ENCODE measurements around the gene HSF4.
A peak's percentile ranks its signal among the peaks of the same experiment; 100 is the strongest.

HSF4 gene

DNA sequence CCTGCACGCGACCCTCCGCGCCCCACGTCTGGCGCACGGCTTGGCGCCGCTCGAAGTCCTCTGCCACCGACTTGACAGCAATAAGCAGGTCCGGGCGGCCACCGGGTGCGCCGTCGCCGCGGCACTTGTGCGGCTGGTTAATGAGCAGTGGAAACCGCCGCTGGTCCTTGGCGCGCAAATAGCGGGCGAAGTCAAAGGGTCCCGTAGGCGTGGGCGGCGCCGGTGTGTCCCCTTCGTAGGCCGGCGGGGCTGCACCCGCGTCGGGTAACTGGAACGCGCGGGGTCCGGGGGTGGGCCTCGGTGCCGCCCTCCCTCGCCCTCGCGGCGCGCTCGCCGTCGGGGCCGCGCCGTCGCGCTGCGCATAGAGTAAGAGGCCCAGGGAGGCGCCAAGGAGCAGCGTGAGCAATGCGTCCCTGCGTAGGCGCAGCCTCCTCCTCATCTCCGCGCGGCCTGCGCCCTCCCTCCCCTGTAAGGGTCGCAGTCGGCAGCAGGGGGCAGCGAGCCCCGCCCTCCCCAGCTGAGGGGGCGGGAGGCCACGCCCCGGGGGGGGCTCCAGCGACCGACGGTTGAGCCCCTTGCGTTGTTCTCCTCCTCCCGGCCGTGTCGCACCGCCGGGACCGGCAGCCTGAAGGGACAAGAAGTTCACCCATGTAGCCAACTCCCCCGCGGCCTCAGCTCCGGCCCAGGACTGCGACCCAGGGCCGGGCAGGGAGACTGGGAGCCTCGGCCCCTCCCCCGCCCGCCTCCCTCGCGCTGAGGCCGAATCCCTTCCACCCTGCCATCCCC is 14.3 kb upstream of the HSF4 start:
- peak; percentile 61 for DNase-seq

DNA sequence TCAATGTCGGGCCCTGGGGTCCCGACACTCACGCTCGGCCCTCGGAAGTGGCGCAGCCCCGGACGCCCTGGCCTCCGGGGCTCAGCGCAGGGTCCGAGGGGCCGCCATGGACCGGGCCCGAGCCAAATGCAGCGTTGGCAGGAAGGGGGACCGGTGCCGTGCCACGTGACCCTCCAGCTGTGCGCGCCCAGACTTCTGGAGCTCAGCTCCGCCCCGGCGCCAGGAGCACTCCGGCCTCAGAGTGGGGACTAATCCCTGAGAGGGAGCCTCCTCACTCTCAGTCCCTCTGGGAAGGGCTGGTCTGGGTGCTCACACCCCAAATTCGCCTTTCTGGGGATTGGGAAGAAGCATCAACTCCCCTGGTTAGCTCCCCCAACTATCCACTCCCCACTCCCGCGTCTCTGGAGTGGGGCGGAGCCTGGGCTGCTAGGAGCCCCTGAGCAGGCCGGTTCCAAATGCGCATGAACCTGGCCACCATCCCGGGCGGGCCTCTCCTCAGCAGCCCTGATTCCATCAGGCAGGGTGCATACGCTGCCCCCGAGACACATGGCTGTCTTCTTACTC is 13.6 kb upstream of the HSF4 start, which contains the start of gene B3GNT9:
Gene B3GNT9, minus strand, starts transcription at position 166 of the 564 bp plus-strand sequence. CDS start 513 bp downstream, outside the sequence.
- no peak for DNase-seq

DNA sequence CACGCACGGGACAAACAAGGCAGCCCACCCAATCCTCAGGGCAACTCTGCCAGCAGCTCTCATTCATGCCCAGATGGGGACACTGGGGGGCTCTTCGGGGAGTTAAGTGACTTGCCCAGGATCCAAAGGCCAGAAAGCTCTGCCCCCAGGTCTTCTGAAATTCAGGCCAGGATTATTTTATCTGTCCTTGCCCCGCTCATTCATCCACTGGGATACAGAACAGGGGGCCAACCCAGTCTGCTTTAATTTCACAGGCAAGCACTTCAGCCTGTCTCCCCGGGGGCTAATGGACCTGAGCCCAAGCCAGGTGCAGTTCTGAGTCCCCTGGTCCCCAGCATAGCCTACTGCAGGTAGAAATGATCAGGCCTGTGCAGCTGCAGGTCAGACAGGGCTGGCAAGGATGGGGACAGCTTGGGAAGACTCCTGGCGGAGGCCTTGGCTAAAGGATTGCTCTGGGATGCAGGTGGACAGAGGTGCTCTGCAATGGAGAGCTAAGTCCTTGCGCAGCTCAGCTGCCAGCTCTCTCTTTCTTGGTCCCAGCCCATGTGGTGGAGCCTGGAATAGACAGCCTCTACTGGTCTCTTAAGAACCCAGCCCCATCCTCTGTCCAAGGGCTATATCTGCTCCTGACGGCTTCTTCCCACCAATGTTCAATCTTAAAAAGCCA is 13.0 kb upstream of the HSF4 start:
- no peak for DNase-seq

DNA sequence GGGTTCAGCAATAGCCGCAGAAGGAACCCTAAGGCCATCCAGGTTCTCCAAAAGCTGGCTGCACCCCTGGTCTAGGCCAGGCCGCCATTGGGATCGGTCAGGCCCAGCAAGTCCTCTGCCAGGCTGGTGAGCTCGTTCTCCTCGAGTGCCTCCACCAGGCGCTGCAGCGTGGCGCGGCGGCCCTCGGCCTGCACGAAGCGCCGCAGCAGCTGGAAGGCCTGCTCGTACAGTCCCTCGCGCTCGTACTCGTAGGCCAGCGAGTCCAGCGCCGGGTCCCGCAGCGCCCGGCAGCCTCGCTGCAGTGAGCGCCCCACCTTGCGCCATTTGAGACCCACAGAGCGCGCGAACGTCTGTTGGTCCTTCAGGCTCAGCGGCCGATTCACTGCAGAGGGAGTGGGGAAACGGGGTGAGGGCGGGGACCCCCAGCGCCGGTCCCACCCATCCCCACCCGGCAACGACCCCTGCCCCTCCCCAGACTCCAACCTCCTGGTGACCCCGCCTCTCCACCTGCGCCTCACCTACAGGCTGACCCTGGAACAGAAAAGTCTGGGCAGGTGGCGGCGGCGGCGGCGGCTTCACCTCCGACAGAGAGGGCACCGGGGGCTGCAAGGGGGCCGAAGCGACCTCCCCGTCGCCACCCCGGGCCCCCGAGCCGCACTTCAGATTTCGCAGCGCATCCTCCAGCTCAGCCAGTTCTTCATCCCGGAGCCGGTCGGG is 9.8 kb upstream of the HSF4 start:
- DNase-seq: no peak

DNA sequence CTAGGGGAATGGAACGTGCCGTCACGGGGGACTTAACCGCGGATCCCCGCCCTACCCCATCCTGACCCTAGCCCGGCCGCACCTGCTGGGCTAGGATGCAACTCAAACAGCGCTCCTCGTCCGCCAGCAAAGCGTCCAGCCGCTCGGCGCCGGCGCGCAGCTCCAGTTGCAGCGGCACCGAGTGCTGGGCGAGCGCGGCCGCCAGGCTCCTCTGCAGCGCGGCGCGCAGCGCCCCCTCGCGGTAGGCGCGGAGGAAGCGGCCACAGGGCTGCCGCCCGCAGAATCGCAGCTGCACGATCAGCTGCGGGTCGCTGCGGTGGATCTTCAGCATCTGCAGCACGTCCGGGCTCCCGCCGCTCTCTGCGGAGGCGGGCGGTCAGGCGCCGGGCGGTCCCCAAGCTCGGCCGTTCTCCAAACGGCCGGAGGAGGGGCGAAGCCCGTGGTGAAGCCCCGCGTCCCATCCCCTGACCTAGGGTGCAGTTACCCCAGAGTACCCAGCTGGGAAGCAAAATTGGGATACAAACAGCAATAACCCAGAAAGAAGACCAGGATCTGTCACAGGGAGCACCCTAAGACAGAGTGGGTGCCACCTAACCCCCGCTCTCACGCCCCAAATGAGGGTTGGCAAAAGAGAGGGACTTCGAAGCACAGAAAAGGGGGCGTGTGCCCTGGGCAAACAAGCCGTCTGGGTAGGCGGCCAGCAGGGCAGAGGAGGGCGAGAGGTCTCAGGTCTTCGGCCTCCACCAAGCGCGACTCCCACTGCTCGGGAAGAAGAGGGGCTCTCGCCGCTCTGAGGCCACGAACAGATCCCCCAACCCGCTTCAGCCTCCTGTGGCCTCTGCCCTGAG is 9.0 kb upstream of the HSF4 start:
- peak; percentile 81 for DNase-seq

DNA sequence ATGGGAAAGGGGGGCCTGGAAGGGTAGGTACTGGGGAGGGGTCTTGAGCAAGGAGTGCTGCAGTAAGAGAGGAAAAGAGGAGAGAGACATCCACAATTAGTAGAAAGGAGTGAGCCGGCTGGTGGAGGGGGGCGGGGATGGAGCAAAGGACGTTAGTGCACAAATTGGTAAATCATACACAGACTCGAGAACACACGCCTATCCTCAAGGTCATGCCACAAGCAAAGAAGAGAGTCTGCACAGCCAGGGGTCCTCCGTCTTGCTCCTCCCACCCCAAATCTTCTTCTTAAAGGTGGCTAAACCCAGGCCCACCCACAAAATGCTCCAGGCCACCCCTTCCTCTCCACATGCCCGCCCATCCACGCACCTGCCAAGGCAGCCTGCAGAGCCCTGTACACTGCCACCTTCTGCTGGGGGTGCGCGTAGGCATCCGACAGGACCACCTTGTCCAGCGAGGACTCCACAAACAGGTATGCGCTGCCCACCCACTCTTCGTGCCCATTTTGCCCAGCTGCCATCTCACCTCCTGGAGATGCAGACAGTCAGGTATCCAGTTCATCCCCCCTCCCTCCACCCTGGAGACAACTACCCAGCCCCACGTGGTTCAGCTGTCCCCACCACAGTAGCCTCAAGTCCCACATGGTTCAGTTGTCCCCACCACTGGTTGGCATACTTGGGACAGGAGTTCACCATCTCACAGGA is 8.3 kb upstream of the HSF4 start:
- DNase-seq: no peak

DNA sequence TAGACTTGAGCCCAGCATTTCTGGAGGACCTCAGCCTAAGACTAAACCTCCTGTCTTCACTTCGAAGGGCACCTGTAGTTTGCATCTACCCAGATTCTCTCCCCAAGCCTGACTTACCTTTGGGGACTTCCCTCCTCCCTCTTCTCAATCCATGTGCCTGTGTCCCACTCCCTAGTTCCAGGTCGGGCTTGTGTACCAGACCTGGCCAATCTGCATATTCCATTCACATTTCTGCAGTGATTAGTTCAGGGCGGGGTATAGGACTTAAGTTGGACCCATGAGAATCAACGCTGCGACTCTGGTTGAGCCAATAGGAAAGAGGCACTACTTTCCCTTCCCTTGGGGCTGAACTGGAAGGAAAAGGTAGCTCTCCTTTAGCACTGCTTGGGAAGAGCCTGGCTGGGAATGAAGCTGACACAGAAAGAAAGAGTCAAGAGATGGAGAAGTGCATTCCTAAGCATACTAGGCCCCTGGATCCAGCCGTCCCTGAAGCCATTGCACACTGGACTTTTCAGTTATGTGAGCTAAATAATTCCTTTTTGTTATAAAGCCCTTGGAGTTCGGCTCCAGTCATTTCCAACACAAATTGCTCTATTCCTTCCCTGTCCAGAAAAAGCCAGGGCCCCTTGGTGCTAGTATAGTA is 7.3 kb upstream of the HSF4 start:
- DNase-seq: no peak

DNA sequence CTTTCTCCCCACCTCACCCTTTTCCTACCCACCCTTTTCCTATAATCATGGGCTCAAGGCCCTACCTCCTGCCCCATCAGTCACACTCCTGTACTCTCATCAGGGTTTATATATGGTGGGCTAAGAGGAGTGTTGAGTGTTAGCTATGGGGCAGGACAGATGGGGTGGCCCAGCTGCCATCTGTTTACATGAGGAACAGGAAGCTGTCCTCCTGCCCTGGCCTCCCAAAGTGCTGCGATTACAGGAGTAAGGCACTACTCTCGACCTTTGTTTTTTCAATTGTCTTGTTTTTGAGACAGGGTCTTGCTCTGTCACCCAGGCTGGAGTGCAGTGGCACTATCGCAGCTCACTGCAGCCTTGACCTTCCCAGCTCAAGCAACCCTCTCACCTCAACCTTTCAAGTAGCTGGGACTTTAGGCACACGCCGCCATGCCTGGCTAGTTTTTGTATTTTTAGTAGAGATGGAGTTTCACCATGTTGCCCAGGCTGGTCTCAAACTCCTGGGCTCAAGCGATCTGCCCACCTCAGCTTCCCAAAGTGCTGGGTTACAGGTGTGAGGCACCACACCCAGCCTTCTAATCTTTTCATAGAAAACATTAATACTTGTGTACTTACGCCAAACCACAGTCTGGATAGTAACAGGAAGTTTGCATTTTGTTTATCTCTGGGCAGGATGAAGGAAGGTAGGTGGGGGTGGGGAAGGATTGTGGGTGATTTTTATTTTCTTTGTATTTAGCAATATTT is 6.5 kb upstream of the HSF4 start:
- no peak for DNase-seq

DNA sequence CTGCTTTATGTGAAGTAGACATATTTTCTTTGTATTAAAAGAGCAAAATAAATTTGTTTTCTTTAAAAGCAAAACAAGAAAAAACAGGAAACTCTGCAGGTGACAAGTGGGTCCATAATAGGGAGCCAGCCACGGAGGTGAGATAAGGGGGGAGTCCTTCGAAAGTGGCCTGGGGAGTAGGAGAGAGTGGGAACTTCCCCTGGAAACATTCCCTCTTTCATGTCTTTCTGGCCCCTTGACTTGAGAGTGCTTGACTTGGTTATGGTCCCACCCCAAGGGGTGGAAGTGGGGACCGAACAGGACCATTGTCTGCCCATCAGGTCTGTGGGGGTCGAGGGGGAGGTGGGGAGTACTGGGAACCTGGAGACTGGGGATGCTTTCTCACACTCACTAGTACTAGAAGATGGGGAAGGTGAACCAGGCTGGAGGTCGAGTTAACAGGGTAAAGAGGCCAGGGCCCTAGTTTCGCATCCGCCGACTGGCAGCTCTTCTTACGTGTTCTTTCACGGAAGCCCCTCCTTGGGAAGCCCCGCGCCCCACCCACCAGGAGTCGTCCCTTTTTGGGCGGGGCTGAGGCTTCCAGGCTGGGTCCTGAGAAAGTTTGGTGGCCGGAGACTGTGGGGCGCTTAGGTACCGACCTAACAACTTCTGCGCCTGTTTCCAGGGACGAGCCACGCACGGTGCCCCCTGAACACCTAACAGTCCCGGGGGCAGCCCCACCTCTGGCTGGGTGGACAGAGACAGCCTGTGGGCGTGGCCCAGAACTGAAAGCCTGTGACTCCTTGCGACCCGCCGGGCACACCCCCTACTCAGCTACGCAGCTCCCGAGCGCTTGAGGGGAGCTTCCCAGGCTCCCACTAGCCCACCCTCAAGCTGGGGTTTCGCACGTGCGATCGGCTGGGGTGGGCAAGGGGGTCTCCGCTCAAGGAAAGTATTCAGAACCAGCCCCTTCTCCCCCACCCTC is 5.6 kb upstream of the HSF4 start:
- DNase-seq: peak; percentile 77

DNA sequence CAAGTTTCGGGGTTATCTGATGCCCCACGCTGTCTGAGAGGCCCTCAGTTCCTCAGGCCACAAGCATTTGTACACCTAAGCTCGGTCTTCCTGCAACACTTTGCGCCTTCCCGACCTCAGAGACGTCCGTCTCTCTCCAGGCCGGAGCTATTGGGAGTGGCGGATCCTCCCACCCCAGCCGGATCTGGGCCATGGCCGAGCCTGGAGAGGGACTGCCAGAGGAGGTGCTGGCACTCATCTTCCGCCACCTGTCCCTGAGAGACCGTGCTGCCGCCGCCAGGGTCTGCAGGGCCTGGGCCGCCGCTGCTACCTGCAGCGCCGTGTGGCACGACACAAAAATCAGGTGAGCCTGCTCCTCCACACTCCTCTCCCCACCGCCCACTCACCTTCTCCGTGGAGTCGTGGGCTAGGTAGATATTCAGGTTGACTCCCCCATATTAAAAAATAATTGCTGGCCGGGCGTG is 2.9 kb upstream of the HSF4 start:
- no peak for DNase-seq

DNA sequence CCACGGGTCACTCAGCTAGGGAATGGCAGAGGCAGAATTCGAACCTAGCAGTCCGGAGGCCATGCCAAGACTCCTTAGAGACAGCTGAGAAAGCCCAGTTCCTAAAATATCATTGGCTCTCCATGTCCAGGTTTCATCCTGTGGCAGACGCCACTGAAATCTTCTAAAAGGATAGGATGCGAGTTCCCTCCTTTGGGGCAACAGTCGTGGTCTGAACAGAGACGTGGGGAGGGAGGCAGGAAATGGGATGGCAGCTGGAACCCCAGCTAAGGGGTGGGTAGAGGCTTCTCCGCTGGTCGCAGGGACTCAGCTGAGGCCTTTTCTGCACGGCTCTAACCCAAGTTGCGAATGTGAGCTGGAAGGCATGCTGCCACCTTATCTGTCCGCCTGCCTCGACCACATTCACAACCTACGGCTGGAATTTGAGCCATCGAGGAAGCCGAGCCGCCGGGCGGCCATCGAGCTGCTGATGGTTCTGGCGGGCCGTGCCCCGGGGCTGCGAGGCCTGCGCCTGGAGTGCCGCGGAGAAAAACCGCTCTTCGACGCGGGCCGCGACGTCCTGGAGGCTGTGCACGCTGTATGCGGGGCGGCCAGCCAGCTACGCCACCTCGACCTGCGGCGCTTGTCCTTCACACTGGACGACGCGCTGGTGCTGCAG is 1.9 kb upstream of the HSF4 start:
- no peak for DNase-seq

DNA sequence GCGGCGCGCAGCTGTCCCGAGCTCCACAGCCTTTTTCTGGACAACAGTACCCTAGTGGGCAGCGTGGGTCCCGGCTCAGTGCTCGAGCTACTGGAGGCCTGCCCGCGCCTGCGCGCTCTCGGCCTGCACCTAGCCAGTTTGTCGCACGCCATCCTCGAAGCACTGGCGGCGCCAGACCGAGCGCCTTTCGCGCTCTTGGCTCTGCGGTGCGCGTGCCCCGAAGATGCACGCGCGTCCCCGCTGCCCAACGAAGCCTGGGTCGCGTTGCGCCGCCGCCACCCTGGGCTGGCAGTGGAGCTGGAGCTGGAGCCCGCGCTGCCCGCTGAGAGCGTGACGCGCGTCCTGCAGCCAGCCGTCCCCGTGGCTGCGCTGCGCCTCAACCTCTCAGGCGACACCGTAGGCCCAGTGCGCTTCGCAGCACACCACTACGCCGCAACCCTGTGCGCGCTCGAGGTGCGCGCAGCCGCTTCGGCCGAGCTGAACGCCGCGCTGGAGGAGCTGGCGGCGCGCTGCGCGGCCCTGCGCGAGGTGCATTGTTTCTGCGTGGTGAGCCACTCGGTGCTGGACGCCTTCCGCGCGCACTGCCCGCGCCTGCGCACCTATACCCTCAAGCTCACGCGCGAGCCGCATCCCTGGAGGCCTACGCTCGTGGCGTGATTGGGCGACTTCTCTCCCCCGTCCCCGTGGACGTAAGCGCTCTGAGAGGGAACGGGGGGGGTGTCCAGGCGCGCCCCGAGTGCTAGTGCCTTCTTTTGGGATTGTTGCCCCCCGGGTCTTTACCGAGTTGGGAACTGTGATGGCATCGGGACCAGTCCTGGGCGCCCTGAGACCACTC is 1.2 kb upstream of the HSF4 start:
- DNase-seq: no peak

DNA sequence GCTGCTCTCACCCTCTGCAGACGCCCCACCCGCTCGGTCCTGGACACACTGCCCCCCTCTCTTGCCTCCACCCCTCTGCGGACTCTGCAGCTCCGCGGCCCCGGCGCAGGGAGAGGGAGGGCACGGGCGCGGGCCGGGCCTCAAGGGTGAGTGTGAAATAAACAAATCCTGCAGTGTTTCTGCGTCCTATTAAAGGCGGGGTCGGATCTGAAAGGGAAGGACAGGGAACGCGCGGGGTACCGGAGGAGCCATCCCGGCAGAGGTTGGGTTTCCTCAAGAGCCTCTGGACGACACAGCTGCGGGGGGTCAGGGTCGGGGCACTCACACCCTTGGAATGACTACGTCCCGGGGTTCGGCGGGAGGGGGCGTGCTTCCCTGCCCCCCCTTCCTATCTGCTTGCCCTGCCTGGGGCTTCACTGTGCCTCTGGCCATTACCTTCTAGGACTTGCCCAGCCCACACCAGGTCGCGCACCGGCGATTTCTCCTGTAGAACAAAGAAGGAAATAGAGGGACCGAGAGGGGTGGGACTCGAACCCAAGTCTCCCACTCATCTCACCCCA is 466 bp upstream of the HSF4 start:
- DNase-seq: no peak

DNA sequence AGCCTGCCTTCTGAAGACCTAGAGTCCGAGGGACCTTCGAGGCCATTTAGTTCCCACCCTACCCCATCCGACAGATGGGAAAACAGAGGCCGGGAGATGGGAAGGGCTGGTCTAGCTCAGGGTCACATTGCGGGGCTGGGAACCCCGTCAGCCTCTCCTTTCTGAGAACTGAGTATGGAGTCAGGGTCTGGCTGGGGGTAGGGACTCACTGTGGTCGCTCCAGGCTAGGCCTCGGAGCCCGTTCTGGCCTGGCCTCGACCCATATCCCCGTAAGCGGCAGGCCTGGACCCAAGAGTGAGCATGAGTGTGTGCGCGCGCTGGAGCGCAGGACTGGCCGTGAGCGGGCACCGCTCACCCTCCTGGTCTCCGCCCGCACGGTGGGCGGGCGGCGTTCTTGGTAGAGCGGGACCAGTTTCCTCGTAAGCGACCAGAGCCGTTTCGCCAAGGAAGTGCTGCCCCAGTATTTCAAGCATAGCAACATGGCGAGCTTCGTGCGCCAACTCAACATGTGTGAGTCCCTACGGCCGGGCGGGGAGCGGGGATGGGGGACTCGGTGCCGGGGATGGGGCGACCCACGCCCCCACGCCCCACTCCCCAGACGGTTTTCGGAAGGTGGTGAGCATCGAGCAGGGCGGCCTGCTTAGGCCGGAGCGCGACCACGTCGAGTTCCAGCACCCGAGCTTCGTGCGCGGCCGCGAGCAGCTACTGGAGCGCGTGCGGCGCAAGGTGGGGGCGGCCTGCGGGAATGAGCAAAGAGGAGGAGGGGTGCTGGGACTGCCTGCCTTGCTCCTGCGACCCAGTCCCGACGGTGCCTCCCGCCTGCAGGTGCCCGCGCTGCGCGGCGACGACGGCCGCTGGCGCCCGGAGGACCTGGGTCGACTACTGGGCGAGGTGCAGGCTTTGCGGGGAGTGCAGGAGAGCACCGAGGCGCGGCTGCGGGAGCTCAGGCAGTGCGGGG is 855 bp downstream of the HSF4 start:
- no peak for DNase-seq

DNA sequence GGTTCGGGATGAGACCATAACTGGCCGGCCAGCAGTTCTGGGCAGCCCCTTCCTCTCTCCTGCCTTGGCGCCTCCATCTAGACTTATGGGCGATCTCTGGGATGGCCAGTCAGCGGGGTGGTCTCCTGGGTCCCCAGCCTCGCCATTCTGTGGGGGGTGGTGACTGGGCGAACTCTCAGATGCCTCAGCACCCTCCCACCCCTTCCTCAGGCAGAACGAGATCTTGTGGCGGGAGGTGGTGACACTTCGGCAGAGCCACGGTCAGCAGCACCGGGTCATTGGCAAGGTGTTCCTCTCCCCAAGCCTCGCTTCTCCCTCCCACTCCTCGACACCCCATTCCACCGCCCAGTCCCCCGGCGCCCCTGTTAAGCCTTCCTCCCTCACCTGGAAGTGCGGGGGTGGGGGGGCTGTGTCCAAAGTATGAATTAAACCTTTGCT is 1.6 kb downstream of the HSF4 start:
- no peak for DNase-seq

DNA sequence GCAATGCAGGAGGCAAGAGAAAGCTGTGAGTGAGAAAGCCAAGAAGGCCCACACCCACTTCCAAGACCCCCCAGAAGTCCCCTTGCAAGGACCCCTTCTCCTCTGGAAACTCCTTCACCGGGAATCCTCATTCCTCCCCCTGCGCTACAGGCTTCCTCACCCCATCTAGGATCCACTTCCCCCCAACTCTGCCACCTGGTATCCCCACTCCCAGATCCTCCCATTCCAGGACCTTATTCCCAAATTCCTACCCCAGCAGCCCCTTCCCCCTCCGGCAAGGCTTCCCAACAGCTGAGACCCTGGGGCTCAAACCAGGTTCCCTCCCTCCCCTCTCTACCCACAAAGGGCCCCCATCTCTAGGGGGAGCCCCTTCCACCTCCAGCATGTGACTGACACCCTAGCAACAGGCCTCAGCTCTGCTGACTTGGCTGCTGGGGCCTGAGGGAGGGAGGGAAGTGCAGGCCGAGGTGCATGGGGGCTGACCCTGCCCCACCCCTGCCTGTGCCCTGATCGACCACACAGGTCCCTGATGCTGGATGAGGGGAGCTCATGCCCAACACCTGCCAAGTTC is 2.1 kb downstream of the HSF4 start:
- DNase-seq: no peak
